ENCODE measurements around the gene INSM2.

DNA sequence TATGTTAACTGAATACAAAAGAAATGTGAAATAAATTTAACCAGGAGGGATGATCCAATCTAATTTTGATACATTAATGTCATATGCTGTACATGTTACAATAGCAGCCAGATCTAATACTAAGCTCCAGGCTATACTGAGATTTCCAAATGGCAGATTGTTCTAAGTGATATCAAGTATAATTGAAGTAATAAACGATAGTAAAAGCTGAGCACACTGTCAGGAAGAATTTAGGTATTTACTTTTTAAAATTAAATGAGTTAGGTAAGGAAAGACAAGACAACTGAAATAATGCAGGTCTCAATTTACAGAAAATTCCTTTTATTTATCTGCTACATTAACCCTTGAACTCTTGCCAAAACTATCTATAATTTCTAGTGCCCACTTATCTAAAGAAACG is 39.9 kb downstream of the INSM2 start:
- TF ChIP-seq, protein P1, sequence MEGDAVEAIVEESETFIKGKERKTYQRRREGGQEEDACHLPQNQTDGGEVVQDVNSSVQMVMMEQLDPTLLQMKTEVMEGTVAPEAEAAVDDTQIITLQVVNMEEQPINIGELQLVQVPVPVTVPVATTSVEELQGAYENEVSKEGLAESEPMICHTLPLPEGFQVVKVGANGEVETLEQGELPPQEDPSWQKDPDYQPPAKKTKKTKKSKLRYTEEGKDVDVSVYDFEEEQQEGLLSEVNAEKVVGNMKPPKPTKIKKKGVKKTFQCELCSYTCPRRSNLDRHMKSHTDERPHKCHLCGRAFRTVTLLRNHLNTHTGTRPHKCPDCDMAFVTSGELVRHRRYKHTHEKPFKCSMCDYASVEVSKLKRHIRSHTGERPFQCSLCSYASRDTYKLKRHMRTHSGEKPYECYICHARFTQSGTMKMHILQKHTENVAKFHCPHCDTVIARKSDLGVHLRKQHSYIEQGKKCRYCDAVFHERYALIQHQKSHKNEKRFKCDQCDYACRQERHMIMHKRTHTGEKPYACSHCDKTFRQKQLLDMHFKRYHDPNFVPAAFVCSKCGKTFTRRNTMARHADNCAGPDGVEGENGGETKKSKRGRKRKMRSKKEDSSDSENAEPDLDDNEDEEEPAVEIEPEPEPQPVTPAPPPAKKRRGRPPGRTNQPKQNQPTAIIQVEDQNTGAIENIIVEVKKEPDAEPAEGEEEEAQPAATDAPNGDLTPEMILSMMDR (IDR thresholded peaks at IDR 0.05; ENCODE audit: insufficient read depth, low read length), result no peak
- TF ChIP-seq REST (IDR thresholded peaks at IDR 0.05; ENCODE audit: insufficient replicate concordance, low read depth), result no peak
- no peak for TF ChIP-seq GABPA (IDR thresholded peaks at IDR 0.05; ENCODE audit: low read depth)
- no peak for TF ChIP-seq POLR2AphosphoS5 (IDR thresholded peaks at IDR 0.05; ENCODE audit: low read depth)
- TF ChIP-seq SPI1 (IDR thresholded peaks at IDR 0.05; ENCODE audit: borderline replicate concordance, low read depth), result no peak

All from HL-60 (cell line).